NCI-H82 (cell line): Measurements from ENCODE around the gene LLGL1.
A peak's percentile ranks its signal among the peaks of the same experiment; 100 is the strongest.
"Not testable (repeated sequence)": the region's sequence is repeated elsewhere in the genome, so short reads cannot be mapped to it uniquely, and the experiment has no call there.

ENCODE experiments used
- DNase-seq: peaks from one replicate; lab custom pipeline; 2025; lab: John Stamatoyannopoulos, UW

The LLGL1 gene

GRCh38 chr17:18194394-18194793, 31.0 kb upstream of the LLGL1 start:
- DNase-seq, result no peak

- no peak for DNase-seq
Observed at GRCh38 chr17:18194804-18195203, 30.6 kb upstream of the LLGL1 start.

GRCh38 chr17:18195246-18195645, 30.2 kb upstream of the LLGL1 start:
- no peak for DNase-seq

- no peak for DNase-seq
Observed at GRCh38 chr17:18197535-18198194, 27.8 kb upstream of the LLGL1 start.

- DNase-seq, result no peak
Observed at GRCh38 chr17:18198530-18198929, 26.9 kb upstream of the LLGL1 start.

- no peak for DNase-seq
Observed at GRCh38 chr17:18201108-18201507, 24.3 kb upstream of the LLGL1 start.

GRCh38 chr17:18203308-18203707, 22.1 kb upstream of the LLGL1 start:
- no peak for DNase-seq

GRCh38 chr17:18205861-18206260, 19.6 kb upstream of the LLGL1 start:
- DNase-seq, result no peak

GRCh38 chr17:18206962-18207361, 18.5 kb upstream of the LLGL1 start:
- DNase-seq, result no peak

- no peak for DNase-seq
Observed at GRCh38 chr17:18208092-18208491, 17.3 kb upstream of the LLGL1 start.

GRCh38 chr17:18213666-18214270, 11.7 kb upstream of the LLGL1 start:
- DNase-seq, result peak; percentile 35

GRCh38 chr17:18216906-18217305, 8.5 kb upstream of the LLGL1 start:
- DNase-seq, result not testable (repeated sequence)

GRCh38 chr17:18217412-18218015, 7.9 kb upstream of the LLGL1 start:
- peak; percentile 87 for DNase-seq

- DNase-seq, result no peak
Observed at GRCh38 chr17:18218756-18219415, 6.5 kb upstream of the LLGL1 start.

- DNase-seq, result no peak
Observed at GRCh38 chr17:18224053-18224386, 1.4 kb upstream of the LLGL1 start.

- peak; percentile 66 for DNase-seq
Observed at GRCh38 chr17:18224387-18225120, 881 bp upstream of the LLGL1 start.

GRCh38 chr17:18225642-18226283, 328 bp downstream of the LLGL1 start:
- DNase-seq, result peak; percentile 66

GRCh38 chr17:18226284-18226945, 980 bp downstream of the LLGL1 start:
- peak; percentile 52 for DNase-seq

GRCh38 chr17:18227635-18228034, 2.2 kb downstream of the LLGL1 start:
- no peak for DNase-seq

GRCh38 chr17:18228176-18228682, 2.8 kb downstream of the LLGL1 start:
- no peak for DNase-seq

GRCh38 chr17:18229254-18229653, 3.8 kb downstream of the LLGL1 start:
- no peak for DNase-seq
